ENCODE measurements around the gene ANGPT4. TPM values are rescaled to one million over a fixed set of nuclear protein-coding genes. Genes with fewer than 3 reads are reported as not detected.
"Not testable (repeated sequence)": the region's sequence is repeated elsewhere in the genome, so short reads cannot be mapped to it uniquely, and the experiment has no call there.

Gene ANGPT4
- total RNA-seq, 2 experiments from 2014 or later, result not detected

DNA sequence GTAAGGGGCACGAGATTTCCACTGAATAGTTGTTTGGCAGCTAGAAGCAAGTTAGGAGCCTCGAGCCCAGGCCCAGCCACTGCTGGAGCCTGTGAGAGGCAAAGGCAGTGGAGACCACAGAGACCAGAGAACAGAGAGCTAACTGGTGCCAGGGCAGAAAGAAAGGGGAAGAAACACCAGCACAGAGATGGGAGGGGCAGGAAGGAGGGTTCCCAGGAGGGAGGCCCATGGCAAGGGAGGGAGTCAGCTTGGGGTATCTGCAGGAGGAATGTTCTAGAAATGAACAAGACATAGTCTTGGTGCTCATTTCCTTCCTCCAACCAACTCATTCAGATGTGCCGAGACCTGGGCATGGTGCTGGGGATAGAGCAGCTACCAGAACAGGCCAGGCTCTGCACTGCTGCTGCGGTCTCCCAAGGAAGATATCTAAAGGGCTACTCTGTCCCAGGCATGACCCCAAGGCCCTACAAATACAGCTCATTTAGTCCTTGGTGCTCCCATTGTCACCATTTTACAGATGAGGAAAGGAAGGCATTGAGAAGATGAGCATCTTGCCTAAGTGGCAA lies 10.7 kb downstream of the ANGPT4 start:
- Histone ChIP-seq H3K4me3 (ENCODE audit: low read length) (no peak overlapping the region), H3K27ac (ENCODE audit: low read depth in 1 of 2, low read length in 2 of 2) (no peak overlapping the region), H3K36me3 (ENCODE audit: insufficient read depth, low read length) (no peaks in the 10 kb centered on the region), H3K9me3 (ENCODE audit: control insufficient read depth in 1 of 2, insufficient read depth in 1 of 2, low read length in 2 of 2) (no peaks in the 10 kb centered on the region), H3K4me1 (ENCODE audit: insufficient read depth, low read length) (peaks cover 7% of the 10 kb centered on the region), H3K27me3 (ENCODE audit: control insufficient read depth in 1 of 2, insufficient read depth in 2 of 2, low read length in 2 of 2) (no peaks in the 10 kb centered on the region)
- no peak overlapping the region for H3K27ac Mint-ChIP-seq
- TF ChIP-seq, protein P1, sequence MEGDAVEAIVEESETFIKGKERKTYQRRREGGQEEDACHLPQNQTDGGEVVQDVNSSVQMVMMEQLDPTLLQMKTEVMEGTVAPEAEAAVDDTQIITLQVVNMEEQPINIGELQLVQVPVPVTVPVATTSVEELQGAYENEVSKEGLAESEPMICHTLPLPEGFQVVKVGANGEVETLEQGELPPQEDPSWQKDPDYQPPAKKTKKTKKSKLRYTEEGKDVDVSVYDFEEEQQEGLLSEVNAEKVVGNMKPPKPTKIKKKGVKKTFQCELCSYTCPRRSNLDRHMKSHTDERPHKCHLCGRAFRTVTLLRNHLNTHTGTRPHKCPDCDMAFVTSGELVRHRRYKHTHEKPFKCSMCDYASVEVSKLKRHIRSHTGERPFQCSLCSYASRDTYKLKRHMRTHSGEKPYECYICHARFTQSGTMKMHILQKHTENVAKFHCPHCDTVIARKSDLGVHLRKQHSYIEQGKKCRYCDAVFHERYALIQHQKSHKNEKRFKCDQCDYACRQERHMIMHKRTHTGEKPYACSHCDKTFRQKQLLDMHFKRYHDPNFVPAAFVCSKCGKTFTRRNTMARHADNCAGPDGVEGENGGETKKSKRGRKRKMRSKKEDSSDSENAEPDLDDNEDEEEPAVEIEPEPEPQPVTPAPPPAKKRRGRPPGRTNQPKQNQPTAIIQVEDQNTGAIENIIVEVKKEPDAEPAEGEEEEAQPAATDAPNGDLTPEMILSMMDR (IDR thresholded peaks at IDR 0.05), result no peak
- no peak for ATAC-seq (ENCODE audit: poor library complexity)
- intact Hi-C loops (cut with DNase I, micrococcal nuclease), result no loop called here
- ChIA-PET CTCF (no interaction called here), POLR2A (no interaction called here)
- H3K27me3 Mint-ChIP-seq, result no peaks in the 10 kb centered on the region
- no peak overlapping the region for H3K4me3 Mint-ChIP-seq
- no peaks in the 10 kb centered on the region for H3K4me1 Mint-ChIP-seq (ENCODE audit: low read depth)
- H3K9me3 Mint-ChIP-seq, result no peaks in the 10 kb centered on the region
- no peaks in the 10 kb centered on the region for H3K36me3 Mint-ChIP-seq (ENCODE audit: low read depth)
- DNase-seq, result no peak

DNA sequence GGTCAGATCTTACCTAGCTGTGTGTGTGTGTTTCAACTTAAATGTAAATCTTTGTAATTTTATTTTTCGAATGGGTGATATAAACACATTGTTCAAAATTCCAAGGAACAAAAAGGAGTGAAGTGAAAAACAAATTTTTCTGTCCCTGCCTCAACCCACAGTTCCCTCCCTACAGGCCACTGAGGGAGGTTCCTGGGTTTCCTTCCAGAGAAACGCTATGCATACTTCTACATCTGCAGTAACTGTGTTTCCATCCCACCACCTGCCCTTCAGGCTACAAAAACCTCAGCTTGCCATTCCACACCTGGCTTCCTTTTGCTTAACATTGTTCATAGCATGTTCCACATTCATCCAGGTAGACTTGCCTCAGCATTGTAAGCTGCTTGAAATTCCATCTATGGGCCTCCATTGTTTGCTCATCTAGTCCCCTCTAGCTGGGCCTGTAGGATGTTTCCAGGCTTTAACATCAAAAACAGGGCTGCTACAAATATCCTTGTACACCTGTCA lies 12.0 kb downstream of the ANGPT4 start:
- H3K27me3 ChIP-seq (ENCODE audit: control insufficient read depth in 1 of 2, insufficient read depth in 2 of 2, low read length in 2 of 2), result no peaks in the 10 kb centered on the region
- no peak overlapping the region for H3K4me3 Mint-ChIP-seq
- peaks cover 7% of the 10 kb centered on the region for H3K4me1 ChIP-seq (ENCODE audit: insufficient read depth, low read length)
- no peaks in the 10 kb centered on the region for H3K36me3 ChIP-seq (ENCODE audit: insufficient read depth, low read length)
- no peak overlapping the region for H3K27ac ChIP-seq (ENCODE audit: low read depth in 1 of 2, low read length in 2 of 2)
- no peaks in the 10 kb centered on the region for H3K9me3 ChIP-seq (ENCODE audit: control insufficient read depth in 1 of 2, insufficient read depth in 1 of 2, low read length in 2 of 2)
- no peak overlapping the region for H3K4me3 ChIP-seq (ENCODE audit: low read length)
- DNase-seq (no peak), ATAC-seq (ENCODE audit: poor library complexity) (no peak)
- intact Hi-C loops (cut with DNase I, micrococcal nuclease), result no loop called here
- TF ChIP-seq, protein P1 (IDR thresholded peaks at IDR 0.05), result no peak
- H3K27me3 Mint-ChIP-seq, result no peaks in the 10 kb centered on the region
- no peaks in the 10 kb centered on the region for H3K4me1 Mint-ChIP-seq (ENCODE audit: low read depth)
- no peaks in the 10 kb centered on the region for H3K9me3 Mint-ChIP-seq
- ChIA-PET POLR2A (no interaction called here), CTCF (no interaction called here)
- no peak overlapping the region for H3K27ac Mint-ChIP-seq
- no peaks in the 10 kb centered on the region for H3K36me3 Mint-ChIP-seq (ENCODE audit: low read depth)

DNA sequence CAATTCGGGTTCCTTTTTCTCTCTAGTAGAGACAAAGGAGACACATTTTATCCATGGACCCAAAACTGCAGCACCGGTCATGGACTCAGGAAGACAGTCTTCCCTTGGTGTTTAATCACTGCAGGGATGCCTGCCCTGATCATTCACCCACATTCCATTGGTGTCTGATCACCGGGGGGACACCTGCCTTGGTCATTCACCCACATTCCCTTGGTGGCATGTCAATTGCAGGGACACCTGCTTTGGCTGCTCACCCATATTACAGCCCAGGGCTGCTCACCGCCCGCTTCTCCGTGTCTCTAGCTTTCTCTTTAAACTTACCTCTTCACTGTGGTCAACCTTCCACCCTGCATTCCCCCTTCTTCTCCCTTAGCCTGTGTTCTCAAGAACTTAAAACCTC lies 18.7 kb downstream of the ANGPT4 start:
- H3K4me1 Mint-ChIP-seq (ENCODE audit: low read depth); DNase-seq; intact Hi-C loops (cut with DNase I, micrococcal nuclease); H3K36me3 Mint-ChIP-seq (ENCODE audit: low read depth); ATAC-seq (ENCODE audit: poor library complexity); H3K27me3 ChIP-seq (ENCODE audit: control insufficient read depth in 1 of 2, insufficient read depth in 2 of 2, low read length in 2 of 2); H3K9me3 ChIP-seq (ENCODE audit: control insufficient read depth in 1 of 2, insufficient read depth in 1 of 2, low read length in 2 of 2); H3K4me3 Mint-ChIP-seq; H3K4me3 ChIP-seq (ENCODE audit: low read length); POLR2A ChIA-PET; H3K36me3 ChIP-seq (ENCODE audit: insufficient read depth, low read length); H3K27ac ChIP-seq (ENCODE audit: low read depth in 1 of 2, low read length in 2 of 2); H3K27me3 Mint-ChIP-seq; H3K9me3 Mint-ChIP-seq; H3K4me1 ChIP-seq (ENCODE audit: insufficient read depth, low read length); H3K27ac Mint-ChIP-seq; CTCF ChIA-PET: not testable (repeated sequence)

DNA sequence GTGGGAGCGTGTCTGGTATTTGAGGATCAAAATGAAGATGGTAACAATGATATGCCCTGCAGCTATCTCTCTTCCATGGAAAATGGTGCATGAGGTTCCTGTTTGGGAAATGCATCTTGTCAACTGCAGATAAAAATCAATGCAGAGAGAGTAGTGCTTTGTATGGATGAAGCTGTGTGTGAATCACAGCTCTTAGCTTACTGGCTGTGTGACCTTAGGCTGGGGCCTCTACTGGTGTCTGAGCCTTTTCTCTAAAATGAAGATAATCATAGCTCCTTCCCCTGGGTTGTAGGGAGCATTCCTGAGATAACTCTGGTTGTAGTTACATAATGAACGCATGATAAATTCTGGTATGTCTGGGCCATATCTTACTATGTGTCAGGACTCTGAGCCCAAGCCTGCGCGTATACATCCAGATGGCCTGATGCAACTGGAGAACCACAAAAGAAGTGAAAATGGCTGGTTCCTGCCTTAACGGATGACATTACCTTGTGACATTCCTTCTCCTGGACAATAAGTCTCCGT lies 19.6 kb downstream of the ANGPT4 start:
- Mint-ChIP-seq H3K4me1 (ENCODE audit: low read depth) (no peaks in the 10 kb centered on the region), H3K27me3 (peaks cover 9% of the 10 kb centered on the region), H3K9me3 (no peaks in the 10 kb centered on the region), H3K27ac (no peak overlapping the region), H3K36me3 (ENCODE audit: low read depth) (no peaks in the 10 kb centered on the region), H3K4me3 (no peak overlapping the region)
- TF ChIP-seq, protein P1 (IDR thresholded peaks at IDR 0.05), result no peak
- Histone ChIP-seq H3K9me3 (ENCODE audit: control insufficient read depth in 1 of 2, insufficient read depth in 1 of 2, low read length in 2 of 2) (no peaks in the 10 kb centered on the region), H3K36me3 (ENCODE audit: insufficient read depth, low read length) (no peaks in the 10 kb centered on the region), H3K4me3 (ENCODE audit: low read length) (no peak overlapping the region), H3K4me1 (ENCODE audit: insufficient read depth, low read length) (no peaks in the 10 kb centered on the region), H3K27ac (ENCODE audit: low read depth in 1 of 2, low read length in 2 of 2) (no peak overlapping the region), H3K27me3 (ENCODE audit: control insufficient read depth in 1 of 2, insufficient read depth in 2 of 2, low read length in 2 of 2) (peaks cover 0 to 4% of the 10 kb centered on the region in 2 experiments)
- ATAC-seq (ENCODE audit: poor library complexity) (no peak), DNase-seq (no peak)
- intact Hi-C loops (cut with DNase I, micrococcal nuclease), result no loop called here
- POLR2A ChIA-PET, result no interaction called here
- CTCF ChIA-PET, result no interaction called here

DNA sequence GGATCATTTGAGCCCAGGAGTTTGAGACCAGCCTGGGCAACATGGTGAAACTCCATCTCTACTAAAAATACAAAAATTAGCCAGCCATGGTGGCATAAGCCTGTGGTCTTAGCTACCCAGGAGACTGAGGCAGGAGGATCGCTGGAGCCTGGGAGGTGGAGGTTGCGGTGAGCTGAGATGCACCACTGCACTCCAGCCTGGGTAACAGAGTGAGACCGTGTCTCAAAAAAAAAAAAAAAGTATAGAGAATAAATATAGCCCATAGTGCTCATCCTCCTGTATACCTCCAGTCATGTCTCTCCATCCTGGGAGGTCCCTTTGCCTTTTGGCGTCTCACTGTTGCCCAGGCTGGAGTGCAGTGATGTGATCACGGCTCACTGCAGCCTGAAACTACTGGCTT lies 23.8 kb downstream of the ANGPT4 start:
- H3K27me3 Mint-ChIP-seq; H3K4me3 ChIP-seq (ENCODE audit: low read length); CTCF ChIA-PET; H3K4me1 ChIP-seq (ENCODE audit: insufficient read depth, low read length); H3K9me3 ChIP-seq (ENCODE audit: control insufficient read depth in 1 of 2, insufficient read depth in 1 of 2, low read length in 2 of 2); H3K27ac ChIP-seq (ENCODE audit: low read depth in 1 of 2, low read length in 2 of 2); H3K4me3 Mint-ChIP-seq; H3K27ac Mint-ChIP-seq; H3K9me3 Mint-ChIP-seq; H3K4me1 Mint-ChIP-seq (ENCODE audit: low read depth); POLR2A ChIA-PET; intact Hi-C loops (cut with DNase I, micrococcal nuclease); H3K36me3 Mint-ChIP-seq (ENCODE audit: low read depth); ATAC-seq (ENCODE audit: poor library complexity); H3K27me3 ChIP-seq (ENCODE audit: control insufficient read depth in 1 of 2, insufficient read depth in 2 of 2, low read length in 2 of 2); DNase-seq; H3K36me3 ChIP-seq (ENCODE audit: insufficient read depth, low read length): not testable (repeated sequence)

Measured in CD4-positive, alpha-beta T cell (primary cell).